K562 (cell line): ENCODE measurements around the gene DEF6. TPM values are rescaled to one million over a fixed set of nuclear protein-coding genes. Genes with fewer than 3 reads are reported as not detected.
A peak's percentile ranks its signal among the peaks of the same experiment; 100 is the strongest.

Source experiments
- ADNP ChIP-seq: fragments of 200-800 bp; sonication (Bioruptor generic); IDR thresholded peaks from 2 replicates; pipeline ENCODE4 v1.6.1; 2016; ENCODE audit warnings: missing genetic modification characterization, missing compliant biosample characterization
- CREM ChIP-seq: IDR thresholded peaks from 2 replicates; pipeline ENCODE4 v1.6.1; 2014; ENCODE audit warnings: antibody characterized with exemption, low read depth
- E2F6 ChIP-seq, 2 experiments: IDR thresholded peaks; 2 replicates each; pipeline ENCODE4 v1.6.1; 2011; ENCODE audit warnings: borderline replicate concordance in 1 of 2, control low read depth in 1 of 2, low read depth in 1 of 2, low read length in 1 of 2, mild to moderate bottlenecking in 1 of 2, mixed read lengths in 1 of 2, moderate library complexity in 1 of 2; ENCODE audit not compliant: insufficient read depth in 1 of 2, insufficient read length in 1 of 2, poor library complexity in 1 of 2, severe bottlenecking in 1 of 2; ENCODE audit errors: extremely low read depth in 1 of 2
- GATAD2A ChIP-seq: fragments of 450-650 bp; IDR thresholded peaks from 2 replicates; pipeline ENCODE4 v1.6.1; 2017
- KLF13 ChIP-seq: fragments of 450-650 bp; IDR thresholded peaks from 2 replicates; pipeline ENCODE4 v1.6.1; 2016; ENCODE audit warnings: missing genetic modification characterization, low read depth, mild to moderate bottlenecking, missing compliant biosample characterization, moderate library complexity, borderline replicate concordance
- NFRKB ChIP-seq: fragments of 450-650 bp; IDR thresholded peaks from 2 replicates; pipeline ENCODE4 v1.6.1; 2016; ENCODE audit warnings: low read depth
- NRF1 ChIP-seq, 2 experiments: fragments of 450-650 bp; IDR thresholded peaks in 1 of 2; conservative IDR thresholded peaks in 1 of 2; 2 replicates each; pipeline ENCODE4 v1.6.1; 2014; ENCODE audit warnings: mild to moderate bottlenecking in 2 of 2
- PATZ1 ChIP-seq: fragments of 250-450 bp; sonication (Bioruptor Pico); IDR thresholded peaks from 2 replicates; pipeline ENCODE4 v1.5.0; 2020; ENCODE audit warnings: mild to moderate bottlenecking, borderline replicate concordance
- PHF21A ChIP-seq: fragments of 450-650 bp; IDR thresholded peaks from 2 replicates; pipeline ENCODE4 v1.6.1; 2017; ENCODE audit warnings: low read depth, borderline replicate concordance
- POLR3A ChIP-seq: IDR thresholded peaks from 2 replicates; pipeline ENCODE4 v1.6.1; 2011; ENCODE audit warnings: borderline replicate concordance, mild to moderate bottlenecking, moderate library complexity; ENCODE audit not compliant: insufficient read length, insufficient read depth; ENCODE audit errors: extremely low read depth
- SIX5 ChIP-seq, 2 experiments: IDR thresholded peaks; 2 replicates each; pipeline ENCODE4 v1.6.1; 2011; ENCODE audit warnings: low read length in 2 of 2, borderline replicate concordance in 1 of 2, low read depth in 1 of 2, mild to moderate bottlenecking in 1 of 2, moderate library complexity in 1 of 2; ENCODE audit not compliant: insufficient read depth in 1 of 2
- SMC3 ChIP-seq: conservative IDR thresholded peaks from 2 replicates; pipeline ENCODE4 v1.6.1; 2011; ENCODE audit warnings: low read depth, low read length, improper control_type of control experiment; ENCODE audit not compliant: insufficient read depth
- TBL1XR1 ChIP-seq, 2 experiments: IDR thresholded peaks; 2 replicates each; pipeline ENCODE4 v1.6.1; 2012; ENCODE audit warnings: improper control_type of control experiment in 2 of 2, low read length in 2 of 2, mild to moderate bottlenecking in 1 of 2
- TCF7L2 ChIP-seq: fragments of 150-350 bp; IDR thresholded peaks from 2 replicates; pipeline ENCODE4 v1.6.1; 2016; ENCODE audit warnings: low read depth, mild to moderate bottlenecking, low read length, moderate library complexity
- ZNF431 ChIP-seq: sonication (generic); formaldehyde crosslinking; IDR thresholded peaks from 2 replicates; pipeline ENCODE4 v1.8.0; 2022; ENCODE audit warnings: mild to moderate bottlenecking, missing genetic modification reagents
- ZNF436 ChIP-seq: fragments of 250-450, 450-650 bp; sonication (Bioruptor Pico); formaldehyde crosslinking; IDR thresholded peaks from 2 replicates; pipeline ENCODE4 v1.7.0; 2020; ENCODE audit warnings: mild to moderate bottlenecking
- ZNF655 ChIP-seq: fragments of 250-450 bp; sonication (Bioruptor Pico); IDR thresholded peaks from 2 replicates; pipeline ENCODE4 v1.5.0; 2021
- ZNF740 ChIP-seq, 3 experiments: fragments of 200-800 bp in 1 of 3; sonication (Bioruptor generic) in 1 of 3; sonication (generic) in 1 of 3; formaldehyde crosslinking in 1 of 3; IDR thresholded peaks; 2 replicates each; pipeline versions ENCODE4 v1.6.1 to v1.8.0; 2016 to 2022; ENCODE audit warnings: mild to moderate bottlenecking in 2 of 3, missing compliant biosample characterization in 2 of 3, missing genetic modification characterization in 2 of 3, missing genetic modification reagents in 1 of 3
- polyA plus RNA-seq, 8 experiments: library from polyadenylated mRNA; depleted of rRNA in 4 of 8; stranded (reverse) in 5 of 8; unstranded in 3 of 8; fragments of >200 nt; fragmentation: Nextera tagmentation in 2 of 8; fragmentation: Illumina TruSeq in 1 of 8; extraction: Ambion mirVana in 2 of 8; extraction: Trizol in 1 of 8; gene quantifications; 2 replicates each; pipeline versions ENCODE4 v1.2.1 to v1.2.3, GENCODE V29; 2011 to 2014; ENCODE audit warnings: inconsistent platforms in 1 of 8, missing spikeins in 1 of 8
- total RNA-seq, 7 experiments: library from RNA; depleted of rRNA in 6 of 7; stranded (reverse); fragments of >200 nt in 6 of 7; fragmentation: Illumina TruSeq in 2 of 7; extraction: Trizol in 2 of 7; gene quantifications; 2 replicates each; pipeline versions ENCODE4 v1.2.1 to v1.2.3, GENCODE V29; 2011 to 2021; ENCODE audit warnings: low replicate concordance in 1 of 7

Gene DEF6
- total and polyA plus RNA-seq, 9 of the 15 experiments (the other 6 are each of a cell fraction or from before 2014, with no cell fraction given): 1.3 to 44.6 (median 22.7) TPM

- TF ChIP-seq POLR3A (no peak), KLF13 (tag) (peak; percentile 98), SIX5 (IDR thresholded peaks at IDR 0.05; ENCODE audit: borderline replicate concordance in 1 of 2, insufficient read depth in 1 of 2, low read depth in 1 of 2, low read length in 2 of 2) (no peak), PHF21A (peak; percentile 13; the same call in 1 of the 2 replicates), TBL1XR1 (IDR thresholded peaks at IDR 0.05; ENCODE audit: low read length in 2 of 2) (peak; percentile 30 to 63; a peak in 2 of 4 replicates), GATAD2A (no peak), ZNF655 (CRISPR knock-in tag) (no peak), ZNF740 (CRISPR knock-in tag; IDR thresholded peaks at IDR 0.05) (0 out of 2 replicates have a peak, but pooled peaks have one; percentile 41), ZNF740 (tag; IDR thresholded peaks at IDR 0.05) (no peak), CREM (peak; percentile 95), ZNF436 (CRISPR knock-in tag) (no peak), SMC3 (peak; percentile 100), E2F6 (IDR thresholded peaks at IDR 0.05; ENCODE audit: borderline replicate concordance in 1 of 2, extremely low read depth in 1 of 2, insufficient read depth in 1 of 2, insufficient read length in 1 of 2, low read depth in 1 of 2, low read length in 1 of 2, poor library complexity in 1 of 2, severe bottlenecking in 1 of 2) (peak; percentile 36 to 65), NRF1 (conservative IDR thresholded peaks at IDR 0.05 in 1 of 2, IDR thresholded peaks at IDR 0.05 in 1 of 2) (peak; percentile 61), TCF7L2 (0 out of 2 replicates have a peak, but pooled peaks have one; percentile 14), ZNF431 (CRISPR knock-in tag) (peak; percentile 34; the same call in 1 of the 2 replicates), NFRKB (no peak), PATZ1 (CRISPR knock-in tag) (no peak), ADNP (tag) (no peak)
Observed at GRCh38 chr6:35342258-35343091, 44.9 kb downstream of the DEF6 start, which contains the start of gene PPARD (continued).
